ENCODE measurements around the gene ATXN1.

DNA sequence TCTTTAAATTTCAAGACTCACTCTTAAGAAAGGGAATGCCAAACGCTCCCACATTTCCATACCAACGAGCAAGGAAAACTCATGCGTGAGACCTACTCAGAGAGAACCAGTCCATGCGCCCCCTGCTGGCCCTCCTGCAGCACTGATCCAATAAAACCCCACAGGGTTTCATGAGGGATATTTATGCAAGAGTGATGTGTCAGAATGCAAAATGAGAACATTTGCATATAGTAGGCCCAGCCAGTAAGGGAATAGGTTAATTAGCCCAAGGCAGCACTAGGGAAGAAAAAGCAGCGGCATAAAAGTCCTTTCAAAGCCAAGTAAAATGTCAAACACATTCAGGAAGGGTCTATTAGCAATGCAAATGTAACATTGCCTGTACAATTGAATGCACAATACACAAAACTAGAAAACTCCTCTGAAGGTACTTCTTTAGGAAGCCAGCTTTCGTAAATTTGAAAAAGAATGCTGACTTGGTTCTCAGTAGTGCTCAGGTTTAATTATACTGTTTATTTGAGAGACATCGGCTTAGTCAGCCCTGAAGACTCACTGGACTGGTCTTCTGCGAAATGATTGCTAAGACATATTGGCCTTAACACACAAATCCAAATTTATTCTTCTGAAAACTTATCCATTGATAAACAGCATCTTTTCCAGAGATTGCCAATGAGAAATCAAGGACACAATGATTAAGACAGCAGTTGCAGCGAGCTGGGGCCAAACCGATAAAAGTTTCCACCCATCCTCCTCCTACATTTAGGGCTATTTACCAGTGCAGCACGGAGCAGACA is 429.7 kb downstream of the ATXN1 start:
- TF ChIP-seq, protein P1, sequence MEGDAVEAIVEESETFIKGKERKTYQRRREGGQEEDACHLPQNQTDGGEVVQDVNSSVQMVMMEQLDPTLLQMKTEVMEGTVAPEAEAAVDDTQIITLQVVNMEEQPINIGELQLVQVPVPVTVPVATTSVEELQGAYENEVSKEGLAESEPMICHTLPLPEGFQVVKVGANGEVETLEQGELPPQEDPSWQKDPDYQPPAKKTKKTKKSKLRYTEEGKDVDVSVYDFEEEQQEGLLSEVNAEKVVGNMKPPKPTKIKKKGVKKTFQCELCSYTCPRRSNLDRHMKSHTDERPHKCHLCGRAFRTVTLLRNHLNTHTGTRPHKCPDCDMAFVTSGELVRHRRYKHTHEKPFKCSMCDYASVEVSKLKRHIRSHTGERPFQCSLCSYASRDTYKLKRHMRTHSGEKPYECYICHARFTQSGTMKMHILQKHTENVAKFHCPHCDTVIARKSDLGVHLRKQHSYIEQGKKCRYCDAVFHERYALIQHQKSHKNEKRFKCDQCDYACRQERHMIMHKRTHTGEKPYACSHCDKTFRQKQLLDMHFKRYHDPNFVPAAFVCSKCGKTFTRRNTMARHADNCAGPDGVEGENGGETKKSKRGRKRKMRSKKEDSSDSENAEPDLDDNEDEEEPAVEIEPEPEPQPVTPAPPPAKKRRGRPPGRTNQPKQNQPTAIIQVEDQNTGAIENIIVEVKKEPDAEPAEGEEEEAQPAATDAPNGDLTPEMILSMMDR (IDR thresholded peaks at IDR 0.05), result peak; percentile 87 to 96 (median 89)
- TF ChIP-seq EP300 (IDR thresholded peaks at IDR 0.05), result no peak
- TF ChIP-seq POLR2AphosphoS5 (IDR thresholded peaks at IDR 0.05), result no peak
- no peak for TF ChIP-seq POLR2A (IDR thresholded peaks at IDR 0.05)

All from gastroesophageal sphincter (tissue), 3 donors.